Sigmoid colon (tissue), 7 donors: ENCODE results near the gene ABCF1. TPM values are rescaled to one million over a fixed set of nuclear protein-coding genes. Genes with fewer than 3 reads are reported as not detected.
"Not testable (repeated sequence)": the region's sequence is repeated elsewhere in the genome, so short reads cannot be mapped to it uniquely, and the experiment has no call there.

Source experiments
- DNase-seq: peaks from one replicate; pipeline ENCODE4 v3.0.0-alpha.2; 2019
- H3K27ac ChIP-seq, 4 donors: fragments of 200-600 bp; sonication (generic); one replicate each; pipeline ENCODE4 v1.5.1; 2016 to 2019; ENCODE audit warnings: mild to moderate bottlenecking in 1 of 4
- H3K27me3 ChIP-seq, 3 donors: fragments of 200-600 bp; sonication (generic); one replicate each; pipeline ENCODE4 v1.5.1; 2019; ENCODE audit warnings: mild to moderate bottlenecking in 1 of 3
- H3K36me3 ChIP-seq, 4 donors: fragments of 200-600 bp; sonication (generic); one replicate each; pipeline ENCODE4 v1.5.1; 2016 to 2019
- H3K4me1 ChIP-seq, 4 donors: fragments of 200-600 bp; sonication (generic); one replicate each; pipeline ENCODE4 v1.5.1; 2017 to 2019
- H3K4me3 ChIP-seq, 4 donors: fragments of 200-600 bp; sonication (generic); one replicate each; pipeline ENCODE4 v1.5.1; 2017 to 2019; ENCODE audit warnings: mild to moderate bottlenecking in 2 of 4, moderate library complexity in 1 of 4
- H3K9me3 ChIP-seq, 4 donors: fragments of 200-600 bp in 3 of 4; sonication (generic) in 3 of 4; one replicate each; pipeline versions ENCODE4 v1.5.1 to v1.6.1; 2013 to 2019
- EP300 ChIP-seq, 4 donors: sonication (generic); formaldehyde crosslinking; IDR thresholded peaks; one replicate each; pipeline ENCODE4 v1.6.1; 2017; ENCODE audit warnings: antibody characterized with exemption in 4 of 4
- POLR2A ChIP-seq, 2 donors: fragments of 450-650 bp; IDR thresholded peaks; one replicate each; pipeline ENCODE4 v1.6.1; 2016; ENCODE audit warnings: antibody characterized with exemption in 2 of 2, mild to moderate bottlenecking in 2 of 2, moderate library complexity in 2 of 2
- POLR2AphosphoS5 ChIP-seq, 4 donors: sonication (generic); formaldehyde crosslinking; IDR thresholded peaks; one replicate each; pipeline ENCODE4 v1.6.1; 2017; ENCODE audit warnings: antibody characterized with exemption in 4 of 4
- WGBS, 2 donors: extraction: QIAGEN DNeasy Blood & Tissue Kit; methylation state at CpG; one replicate each; pipeline ENCODE4 v1.1.7; 2013; 5-methylcytosine and 5-hydroxymethylcytosine counted together
- intact Hi-C: fragments of 100-400 bp; cut with DNase I; formaldehyde crosslinking; loops from one replicate; pipeline ENCODE4 v1.15.1; 2023
- polyA plus RNA-seq, 3 donors: library from polyadenylated mRNA; stranded (reverse); fragments of 200-250 nt; gene quantifications; one replicate each; pipeline ENCODE4 v1.2.3, GENCODE V29; 2013
- total RNA-seq, 4 donors: library from RNA; depleted of rRNA; stranded (reverse); fragments of >200 nt; gene quantifications; one replicate each; pipeline ENCODE4 v1.1.0, GENCODE V29; 2016
- TF ChIP-seq, protein P1 (sequence below), 4 experiments: fragments of 450-650 bp in 3 of 4; fragments of 200-600 bp in 1 of 4; IDR thresholded peaks; one replicate each; pipeline ENCODE4 v1.5.1; 2016 to 2019; ENCODE audit warnings: antibody characterized with exemption in 4 of 4, mild to moderate bottlenecking in 3 of 4, moderate library complexity in 2 of 4
- donor health status: healthy with polysubstance abuse.
- donor health status: Bipolar disorder and iron deficiency.
- donor health status: healthy.

ABCF1 gene
- total and polyA plus RNA-seq, 7 donors: 17.4 to 46.7 (median 31.4) TPM

DNA sequence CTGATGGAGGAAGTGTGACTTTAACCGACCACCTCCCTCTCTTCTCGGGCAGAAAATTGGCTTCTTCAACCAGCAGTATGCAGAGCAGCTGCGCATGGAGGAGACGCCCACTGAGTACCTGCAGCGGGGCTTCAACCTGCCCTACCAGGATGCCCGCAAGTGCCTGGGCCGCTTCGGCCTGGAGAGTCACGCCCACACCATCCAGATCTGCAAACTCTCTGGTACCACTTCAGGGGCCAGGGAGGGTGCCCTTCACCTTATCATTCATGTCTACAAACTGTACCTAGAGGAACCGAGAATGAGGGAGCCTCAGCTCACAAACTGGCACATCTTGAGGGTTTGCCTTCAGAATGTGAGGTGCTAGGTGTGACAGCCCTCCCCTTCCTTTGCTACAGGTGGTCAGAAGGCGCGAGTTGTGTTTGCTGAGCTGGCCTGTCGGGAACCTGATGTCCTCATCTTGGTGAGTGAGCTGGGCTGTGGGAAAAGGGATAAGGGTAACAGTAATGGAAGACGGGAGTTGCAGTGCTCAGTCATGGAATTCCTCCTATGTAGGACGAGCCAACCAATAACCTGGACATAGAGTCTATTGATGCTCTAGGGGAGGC, 18.6 kb downstream of the ABCF1 start:
- no peaks in the 10 kb centered on the region for H3K9me3 ChIP-seq
- no peaks in the 10 kb centered on the region for H3K4me1 ChIP-seq
- H3K27ac ChIP-seq: no peak overlapping the region
- TF ChIP-seq POLR2A (IDR thresholded peaks at IDR 0.05): no peak
- TF ChIP-seq POLR2AphosphoS5 (IDR thresholded peaks at IDR 0.05): no peak
- TF ChIP-seq, protein P1, sequence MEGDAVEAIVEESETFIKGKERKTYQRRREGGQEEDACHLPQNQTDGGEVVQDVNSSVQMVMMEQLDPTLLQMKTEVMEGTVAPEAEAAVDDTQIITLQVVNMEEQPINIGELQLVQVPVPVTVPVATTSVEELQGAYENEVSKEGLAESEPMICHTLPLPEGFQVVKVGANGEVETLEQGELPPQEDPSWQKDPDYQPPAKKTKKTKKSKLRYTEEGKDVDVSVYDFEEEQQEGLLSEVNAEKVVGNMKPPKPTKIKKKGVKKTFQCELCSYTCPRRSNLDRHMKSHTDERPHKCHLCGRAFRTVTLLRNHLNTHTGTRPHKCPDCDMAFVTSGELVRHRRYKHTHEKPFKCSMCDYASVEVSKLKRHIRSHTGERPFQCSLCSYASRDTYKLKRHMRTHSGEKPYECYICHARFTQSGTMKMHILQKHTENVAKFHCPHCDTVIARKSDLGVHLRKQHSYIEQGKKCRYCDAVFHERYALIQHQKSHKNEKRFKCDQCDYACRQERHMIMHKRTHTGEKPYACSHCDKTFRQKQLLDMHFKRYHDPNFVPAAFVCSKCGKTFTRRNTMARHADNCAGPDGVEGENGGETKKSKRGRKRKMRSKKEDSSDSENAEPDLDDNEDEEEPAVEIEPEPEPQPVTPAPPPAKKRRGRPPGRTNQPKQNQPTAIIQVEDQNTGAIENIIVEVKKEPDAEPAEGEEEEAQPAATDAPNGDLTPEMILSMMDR (IDR thresholded peaks at IDR 0.05): no peak
- TF ChIP-seq EP300 (IDR thresholded peaks at IDR 0.05): no peak
- no peaks in the 10 kb centered on the region for H3K27me3 ChIP-seq
- intact Hi-C loops: no loop called here
- DNase-seq: no peak
- H3K4me3 ChIP-seq: no peak overlapping the region
- H3K36me3 ChIP-seq: peaks cover 39 to 91% (median 64%) of the 10 kb centered on the region in 4 donors
- WGBS, 2 donors: 93 to 95% methylated on average over 15 of the region's 15 CpGs

DNA sequence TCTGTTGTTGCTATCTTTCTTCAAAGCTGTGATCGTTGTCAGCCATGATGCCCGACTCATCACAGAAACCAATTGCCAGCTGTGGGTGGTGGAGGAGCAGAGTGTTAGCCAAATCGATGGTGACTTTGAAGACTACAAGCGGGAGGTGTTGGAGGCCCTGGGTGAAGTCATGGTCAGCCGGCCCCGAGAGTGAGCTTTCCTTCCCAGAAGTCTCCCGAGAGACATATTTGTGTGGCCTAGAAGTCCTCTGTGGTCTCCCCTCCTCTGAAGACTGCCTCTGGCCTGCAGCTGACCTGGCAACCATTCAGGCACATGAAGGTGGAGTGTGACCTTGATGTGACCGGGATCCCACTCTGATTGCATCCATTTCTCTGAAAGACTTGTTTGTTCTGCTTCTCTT, 19.3 kb downstream of the ABCF1 start:
- H3K27ac ChIP-seq: peak overlapping the region in 3 of 4 donors; percentile 18 to 55 (median 23)
- H3K4me1 ChIP-seq: no peaks in the 10 kb centered on the region
- WGBS, 2 donors: 77 to 90% methylated on average over 8 of the region's 8 CpGs
- no peak for DNase-seq
- H3K36me3 ChIP-seq: peaks cover 33 to 86% (median 59%) of the 10 kb centered on the region in 4 donors
- TF ChIP-seq, protein P1 (IDR thresholded peaks at IDR 0.05): no peak
- TF ChIP-seq POLR2A (IDR thresholded peaks at IDR 0.05) (no peak), EP300 (IDR thresholded peaks at IDR 0.05) (no peak), POLR2AphosphoS5 (IDR thresholded peaks at IDR 0.05) (no peak)
- H3K4me3 ChIP-seq: no peak overlapping the region
- no peaks in the 10 kb centered on the region for H3K27me3 ChIP-seq
- intact Hi-C loops: no loop called here
- H3K9me3 ChIP-seq: no peaks in the 10 kb centered on the region

DNA sequence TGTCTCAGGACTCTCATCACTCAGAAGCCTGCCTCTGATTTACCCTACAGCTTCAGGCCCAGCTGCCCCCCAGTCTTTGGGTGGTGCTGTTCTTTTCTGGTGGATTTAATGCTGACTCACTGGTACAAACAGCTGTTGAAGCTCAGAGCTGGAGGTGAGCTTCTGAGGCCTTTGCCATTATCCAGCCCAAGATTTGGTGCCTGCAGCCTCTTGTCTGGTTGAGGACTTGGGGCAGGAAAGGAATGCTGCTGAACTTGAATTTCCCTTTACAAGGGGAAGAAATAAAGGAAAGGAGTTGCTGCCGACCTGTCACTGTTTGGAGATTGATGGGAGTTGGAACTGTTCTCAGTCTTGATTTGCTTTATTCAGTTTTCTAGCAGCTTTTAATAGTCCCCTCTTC, 19.8 kb downstream of the ABCF1 start:
- peaks cover 28 to 81% (median 54%) of the 10 kb centered on the region in 4 donors for H3K36me3 ChIP-seq
- no peaks in the 10 kb centered on the region for H3K27me3 ChIP-seq
- 32 to 61% methylated on average over 1 of the region's 1 CpG for WGBS, 2 donors
- TF ChIP-seq POLR2A (IDR thresholded peaks at IDR 0.05): no peak
- no peak for TF ChIP-seq POLR2AphosphoS5 (IDR thresholded peaks at IDR 0.05)
- no peak overlapping the region for H3K4me3 ChIP-seq
- intact Hi-C loops: no loop called here
- H3K27ac ChIP-seq: peak overlapping the region in 3 of 4 donors; percentile 18 to 55 (median 23)
- DNase-seq: no peak
- no peaks in the 10 kb centered on the region for H3K4me1 ChIP-seq
- no peaks in the 10 kb centered on the region for H3K9me3 ChIP-seq

DNA sequence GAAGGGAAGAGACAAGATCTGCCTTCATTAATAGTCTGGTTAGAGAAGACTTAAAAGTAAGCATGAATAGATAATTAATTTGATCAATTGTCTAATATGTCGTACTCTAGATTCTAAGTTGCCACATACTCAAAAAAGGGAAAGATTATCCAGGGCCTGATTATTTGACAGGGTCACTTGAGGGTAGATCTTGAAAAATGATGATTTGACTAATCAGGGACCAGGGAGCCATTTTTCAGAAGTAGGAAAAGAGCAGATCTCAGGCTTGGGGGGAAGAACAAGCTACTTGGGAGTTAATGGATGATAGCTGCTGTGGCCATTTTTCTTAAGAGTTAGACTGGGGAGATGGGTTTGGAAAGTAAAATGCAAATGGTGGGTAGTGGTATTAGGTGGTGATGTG, 21.0 kb downstream of the ABCF1 start:
- TF ChIP-seq EP300 (IDR thresholded peaks at IDR 0.05) (no peak), POLR2A (IDR thresholded peaks at IDR 0.05) (no peak), POLR2AphosphoS5 (IDR thresholded peaks at IDR 0.05) (no peak)
- TF ChIP-seq, protein P1 (IDR thresholded peaks at IDR 0.05): no peak
- H3K4me3 ChIP-seq: no peak overlapping the region
- DNase-seq: no peak
- no peak overlapping the region for H3K27ac ChIP-seq
- WGBS, 2 donors: 98 to 100% methylated on average over 1 of the region's 1 CpG
- intact Hi-C loops: no loop called here
- no peaks in the 10 kb centered on the region for H3K4me1 ChIP-seq
- H3K9me3 ChIP-seq: no peaks in the 10 kb centered on the region
- peaks cover 15 to 68% (median 41%) of the 10 kb centered on the region in 4 donors for H3K36me3 ChIP-seq
- H3K27me3 ChIP-seq: no peaks in the 10 kb centered on the region

DNA sequence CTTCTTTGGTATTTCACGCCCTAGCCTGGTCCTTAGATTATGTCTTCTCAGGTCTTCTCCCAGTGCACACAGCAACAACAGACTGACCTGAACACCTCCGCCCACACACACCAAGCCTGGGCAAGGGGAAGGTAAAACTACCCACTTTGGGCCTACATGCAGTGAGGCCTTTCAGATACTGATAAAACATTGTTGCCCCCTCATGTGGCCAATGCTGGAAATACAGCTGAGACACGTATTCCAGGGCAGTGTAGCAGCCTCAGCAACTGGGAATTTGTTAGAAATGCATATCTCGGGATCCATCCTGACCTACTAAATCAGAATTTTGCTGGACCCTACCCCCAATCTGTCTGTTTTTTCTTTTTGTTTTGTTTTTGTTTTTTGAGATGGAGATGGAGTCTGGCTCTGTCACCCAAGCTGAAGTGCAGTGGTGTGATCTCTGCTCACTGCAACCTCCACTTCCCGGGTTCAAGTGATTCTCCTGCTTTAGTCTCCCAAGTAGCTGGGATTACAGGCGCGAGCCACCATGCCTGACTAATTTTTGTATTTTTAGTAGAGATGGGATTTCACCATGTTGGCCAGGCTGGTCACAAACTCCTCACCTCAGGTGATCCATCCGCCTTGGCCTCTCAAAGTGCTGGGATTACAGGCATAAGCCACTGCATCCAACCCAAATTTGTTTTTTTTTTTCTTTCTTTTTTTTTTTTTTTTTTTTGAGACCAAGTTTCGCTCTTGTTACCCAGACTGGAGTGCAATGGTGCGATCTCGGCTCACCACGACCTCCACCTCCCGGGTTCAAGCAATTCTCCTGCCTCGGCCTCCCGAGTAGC, 26.3 kb downstream of the ABCF1 start:
- 76 to 77% methylated on average over 15 of the region's 15 CpGs for WGBS, 2 donors
- TF ChIP-seq, protein P1 (IDR thresholded peaks at IDR 0.05): peak; percentile 70 to 87 (median 74)
- TF ChIP-seq POLR2AphosphoS5 (IDR thresholded peaks at IDR 0.05): peak in 2 of 4 donors; percentile 44 to 65
- Histone ChIP-seq H3K27ac (peak overlapping the region in 1 of 4 donors; percentile 35), H3K36me3 (peaks cover 26 to 37% (median 28%) of the 10 kb centered on the region in 4 donors)
- not testable (repeated sequence) for H3K4me1 ChIP-seq, H3K27me3 ChIP-seq, H3K9me3 ChIP-seq, H3K4me3 ChIP-seq
- DNase-seq: peak; percentile 81
- intact Hi-C loops: loop anchor here (5.0 kb wide), 1 partner anchor 55 kb away; no protein-coding TSS in a partner anchor
